ENCODE results near the gene PTPN3. TPM values are rescaled to one million over a fixed set of nuclear protein-coding genes. Genes with fewer than 3 reads are reported as not detected.

PTPN3 gene
- total RNA-seq, 1 donor from 2014 or later, result 2.4 TPM

- H3K79me2 ChIP-seq (ENCODE audit: low read depth), result no peaks in the 10 kb centered on the region
- DNase-seq (ENCODE audit: low spot score), result no peak
- Mint-ChIP-seq H3K36me3 (no peaks in the 10 kb centered on the region), H3K4me1 (peaks cover 50% of the 10 kb centered on the region), H3K9me3 (no peaks in the 10 kb centered on the region), H3K4me3 (no peak overlapping the region), H3K27ac (peak overlapping the region; percentile 68), H3K27me3 (ENCODE audit: insufficient read depth, low read depth) (peaks cover 5% of the 10 kb centered on the region)
- H3K4me1 ChIP-seq, result peaks cover 60% of the 10 kb centered on the region
- TF ChIP-seq EZH2phosphoT487 (IDR thresholded peaks at IDR 0.05), result no peak
- H2AFZ ChIP-seq (replicated peaks), result no peak overlapping the region
- no peaks in the 10 kb centered on the region for H3K36me3 ChIP-seq
- H3K27me3 ChIP-seq, result no peaks in the 10 kb centered on the region
- H3F3A ChIP-seq (ENCODE audit: low read depth), result peaks cover 29% of the 10 kb centered on the region
- no peak overlapping the region for H3K27ac ChIP-seq
- H4K20me1 ChIP-seq (ENCODE audit: low read depth), result no peaks in the 10 kb centered on the region
- peak overlapping the region; percentile 7 for H3K9ac ChIP-seq
- no peak overlapping the region for H3K4me3 ChIP-seq
- H3K9me3 ChIP-seq (ENCODE audit: low read depth), result no peaks in the 10 kb centered on the region
- no peak overlapping the region for H3K4me2 ChIP-seq
Observed at GRCh38 chr9:109417054-109417453, 81.1 kb downstream of the PTPN3 start.

GRCh38 chr9:109416135-109416706 is 81.9 kb downstream of the PTPN3 start:
- no peaks in the 10 kb centered on the region for H3K9me3 Mint-ChIP-seq
- Histone ChIP-seq H3F3A (ENCODE audit: low read depth) (peaks cover 29% of the 10 kb centered on the region), H3K79me2 (ENCODE audit: low read depth) (no peaks in the 10 kb centered on the region), H3K4me1 (peaks cover 52% of the 10 kb centered on the region), H4K20me1 (ENCODE audit: low read depth) (no peaks in the 10 kb centered on the region), H3K27ac (no peak overlapping the region), H3K4me3 (no peak overlapping the region), H3K4me2 (no peak overlapping the region), H3K36me3 (no peaks in the 10 kb centered on the region), H3K9ac (no peak overlapping the region), H3K9me3 (ENCODE audit: low read depth) (no peaks in the 10 kb centered on the region), H3K27me3 (no peaks in the 10 kb centered on the region), H2AFZ (replicated peaks) (no peak overlapping the region)
- no peak overlapping the region for H3K4me3 Mint-ChIP-seq
- peaks cover 7% of the 10 kb centered on the region for H3K27me3 Mint-ChIP-seq (ENCODE audit: insufficient read depth, low read depth)
- H3K36me3 Mint-ChIP-seq, result no peaks in the 10 kb centered on the region
- no peak overlapping the region for H3K27ac Mint-ChIP-seq
- DNase-seq (ENCODE audit: low spot score), result no peak
- H3K4me1 Mint-ChIP-seq, result peaks cover 41% of the 10 kb centered on the region
- TF ChIP-seq EZH2 (IDR thresholded peaks at IDR 0.05) (no peak), CTCF (IDR thresholded peaks at IDR 0.05) (no peak), EZH2phosphoT487 (IDR thresholded peaks at IDR 0.05) (no peak)

- Histone ChIP-seq H3K27me3 (no peaks in the 10 kb centered on the region), H3K36me3 (no peaks in the 10 kb centered on the region), H4K20me1 (ENCODE audit: low read depth) (no peaks in the 10 kb centered on the region), H3F3A (ENCODE audit: low read depth) (peaks cover 18% of the 10 kb centered on the region), H3K4me3 (no peak overlapping the region), H3K27ac (no peak overlapping the region), H3K9ac (no peak overlapping the region), H2AFZ (replicated peaks) (no peak overlapping the region), H3K4me1 (peaks cover 35% of the 10 kb centered on the region), H3K9me3 (ENCODE audit: low read depth) (no peaks in the 10 kb centered on the region), H3K4me2 (no peak overlapping the region), H3K79me2 (ENCODE audit: low read depth) (no peaks in the 10 kb centered on the region)
- peaks cover 27% of the 10 kb centered on the region for H3K4me1 Mint-ChIP-seq
- no peak overlapping the region for H3K27ac Mint-ChIP-seq
- DNase-seq (ENCODE audit: low spot score), result peak; percentile 22
- H3K4me3 Mint-ChIP-seq, result no peak overlapping the region
- H3K9me3 Mint-ChIP-seq, result no peaks in the 10 kb centered on the region
- no peaks in the 10 kb centered on the region for H3K36me3 Mint-ChIP-seq
- peaks cover 5% of the 10 kb centered on the region for H3K27me3 Mint-ChIP-seq (ENCODE audit: insufficient read depth, low read depth)
- TF ChIP-seq EZH2phosphoT487 (IDR thresholded peaks at IDR 0.05) (no peak), EZH2 (IDR thresholded peaks at IDR 0.05) (no peak), CTCF (IDR thresholded peaks at IDR 0.05) (no peak)
Observed at GRCh38 chr9:109414125-109414785, 83.9 kb downstream of the PTPN3 start.

GRCh38 chr9:109411798-109412352 is 86.2 kb downstream of the PTPN3 start:
- Histone ChIP-seq H3K36me3 (no peaks in the 10 kb centered on the region), H3K4me1 (peaks cover 11% of the 10 kb centered on the region), H3F3A (ENCODE audit: low read depth) (no peaks in the 10 kb centered on the region), H3K9me3 (ENCODE audit: low read depth) (no peaks in the 10 kb centered on the region), H3K4me3 (no peak overlapping the region), H3K79me2 (ENCODE audit: low read depth) (no peaks in the 10 kb centered on the region), H3K9ac (no peak overlapping the region), H3K4me2 (no peak overlapping the region), H4K20me1 (ENCODE audit: low read depth) (no peaks in the 10 kb centered on the region), H3K27ac (no peak overlapping the region), H2AFZ (replicated peaks) (peak overlapping the region; percentile 7), H3K27me3 (no peaks in the 10 kb centered on the region)
- Mint-ChIP-seq H3K4me1 (peaks cover 5% of the 10 kb centered on the region), H3K27me3 (ENCODE audit: insufficient read depth, low read depth) (peaks cover 5% of the 10 kb centered on the region), H3K4me3 (no peak overlapping the region), H3K27ac (no peak overlapping the region), H3K9me3 (no peaks in the 10 kb centered on the region), H3K36me3 (no peaks in the 10 kb centered on the region)
- TF ChIP-seq EZH2 (IDR thresholded peaks at IDR 0.05) (no peak), CTCF (IDR thresholded peaks at IDR 0.05) (peak; percentile 71)
- peak; percentile 65 for DNase-seq (ENCODE audit: low spot score)
